Measurements from ENCODE around the gene SAYSD1.
"Not testable (repeated sequence)": the region's sequence is repeated elsewhere in the genome, so short reads cannot be mapped to it uniquely, and the experiment has no call there.

Gene SAYSD1

DNA sequence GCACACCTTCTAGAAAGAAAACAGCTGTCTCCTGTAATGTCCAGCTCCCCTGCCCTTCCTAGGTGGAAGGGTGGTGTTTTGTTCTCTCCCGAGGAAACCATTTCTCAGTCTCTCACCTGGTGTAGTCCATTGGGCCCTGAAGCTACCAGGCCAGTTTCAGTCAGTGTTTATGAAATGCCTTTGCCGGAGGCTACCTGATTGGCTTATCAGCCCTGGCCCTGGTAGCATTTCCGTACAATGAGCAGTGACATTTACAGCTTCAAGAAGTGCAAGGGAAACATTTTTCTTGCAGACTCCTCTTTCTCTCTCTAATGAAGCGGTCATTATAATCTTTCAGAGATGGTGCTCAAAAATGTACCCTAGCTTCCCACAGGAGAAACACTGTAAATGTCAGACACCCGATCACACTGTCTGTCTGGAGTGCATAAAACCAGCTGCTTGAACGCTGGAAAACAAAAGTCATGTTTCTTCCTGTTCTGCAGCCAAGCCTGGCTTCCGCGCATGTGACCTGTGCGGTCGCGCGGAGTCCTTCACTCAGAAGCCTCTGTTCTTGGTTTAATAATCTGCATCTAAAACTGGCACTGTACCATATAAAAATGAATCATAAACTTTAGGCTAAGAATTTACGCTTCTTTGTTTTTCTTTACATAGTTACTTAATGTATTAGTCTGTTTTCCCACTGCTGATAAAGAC lies 28.4 kb upstream of the SAYSD1 start:
- Histone ChIP-seq H3K79me2 (ENCODE audit: low read length) (no peaks in the 10 kb centered on the region), H3K9me3 (ENCODE audit: insufficient read depth, low read length) (no peaks in the 10 kb centered on the region), H3K9ac (ENCODE audit: low read length) (no peak overlapping the region), H2AFZ (ENCODE audit: low read depth, low read length) (no peak overlapping the region), H3K27me3 (ENCODE audit: low read depth, low read length) (peaks cover 71% of the 10 kb centered on the region), H4K20me1 (ENCODE audit: insufficient read depth, low read length) (no peaks in the 10 kb centered on the region), H3K4me3 (ENCODE audit: low read length) (no peak overlapping the region), H3K4me1 (ENCODE audit: low read length) (no peaks in the 10 kb centered on the region), H3K27ac (ENCODE audit: low read length) (no peak overlapping the region), H3K36me3 (replicated peaks; ENCODE audit: low read depth, low read length) (no peaks in the 10 kb centered on the region), H3K4me2 (ENCODE audit: low read length) (no peak overlapping the region)
- no peak for TF ChIP-seq EZH2phosphoT487 (IDR thresholded peaks at IDR 0.05; ENCODE audit: low read depth)
- TF ChIP-seq, protein P1, sequence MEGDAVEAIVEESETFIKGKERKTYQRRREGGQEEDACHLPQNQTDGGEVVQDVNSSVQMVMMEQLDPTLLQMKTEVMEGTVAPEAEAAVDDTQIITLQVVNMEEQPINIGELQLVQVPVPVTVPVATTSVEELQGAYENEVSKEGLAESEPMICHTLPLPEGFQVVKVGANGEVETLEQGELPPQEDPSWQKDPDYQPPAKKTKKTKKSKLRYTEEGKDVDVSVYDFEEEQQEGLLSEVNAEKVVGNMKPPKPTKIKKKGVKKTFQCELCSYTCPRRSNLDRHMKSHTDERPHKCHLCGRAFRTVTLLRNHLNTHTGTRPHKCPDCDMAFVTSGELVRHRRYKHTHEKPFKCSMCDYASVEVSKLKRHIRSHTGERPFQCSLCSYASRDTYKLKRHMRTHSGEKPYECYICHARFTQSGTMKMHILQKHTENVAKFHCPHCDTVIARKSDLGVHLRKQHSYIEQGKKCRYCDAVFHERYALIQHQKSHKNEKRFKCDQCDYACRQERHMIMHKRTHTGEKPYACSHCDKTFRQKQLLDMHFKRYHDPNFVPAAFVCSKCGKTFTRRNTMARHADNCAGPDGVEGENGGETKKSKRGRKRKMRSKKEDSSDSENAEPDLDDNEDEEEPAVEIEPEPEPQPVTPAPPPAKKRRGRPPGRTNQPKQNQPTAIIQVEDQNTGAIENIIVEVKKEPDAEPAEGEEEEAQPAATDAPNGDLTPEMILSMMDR (IDR thresholded peaks at IDR 0.05; ENCODE audit: low read depth, low read length), result no peak

DNA sequence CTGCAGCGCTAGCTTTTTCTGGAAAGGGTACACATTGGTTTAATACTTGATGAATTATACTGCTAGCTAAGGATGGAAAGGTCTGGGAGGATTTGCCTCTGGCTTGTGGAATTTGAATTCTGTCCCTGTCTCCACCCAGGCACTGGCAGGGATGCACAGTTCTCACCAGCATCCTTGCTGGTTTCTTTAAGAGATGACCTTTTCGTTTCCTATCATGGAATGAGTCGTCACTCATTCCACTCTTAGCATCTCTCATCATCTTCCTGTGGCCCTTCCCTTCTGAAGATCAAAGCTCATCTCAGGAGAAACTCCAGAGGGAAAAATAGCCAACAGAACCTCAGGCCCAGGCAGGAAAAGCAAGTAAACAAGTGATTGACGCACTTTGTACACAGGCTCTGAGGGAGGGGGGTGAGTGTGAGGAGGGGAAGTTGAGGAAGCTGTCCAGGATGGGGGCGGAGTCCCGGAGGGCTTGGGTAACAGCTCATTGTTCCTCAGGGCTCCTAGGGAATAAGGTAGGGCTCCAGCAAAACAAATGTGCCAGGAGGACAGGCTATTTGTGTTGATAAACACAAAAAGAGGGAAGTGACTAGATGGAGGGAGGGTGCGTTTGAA lies 25.7 kb upstream of the SAYSD1 start:
- Histone ChIP-seq H3K4me3 (ENCODE audit: low read length) (no peak overlapping the region), H3K27ac (ENCODE audit: low read length) (no peak overlapping the region), H3K27me3 (ENCODE audit: low read depth, low read length) (peaks cover 52% of the 10 kb centered on the region), H3K4me2 (ENCODE audit: low read length) (no peak overlapping the region), H4K20me1 (ENCODE audit: insufficient read depth, low read length) (no peaks in the 10 kb centered on the region), H3K4me1 (ENCODE audit: low read length) (no peaks in the 10 kb centered on the region), H3K9me3 (ENCODE audit: insufficient read depth, low read length) (no peaks in the 10 kb centered on the region), H3K9ac (ENCODE audit: low read length) (no peak overlapping the region), H3K79me2 (ENCODE audit: low read length) (no peaks in the 10 kb centered on the region), H2AFZ (ENCODE audit: low read depth, low read length) (no peak overlapping the region), H3K36me3 (replicated peaks; ENCODE audit: low read depth, low read length) (no peaks in the 10 kb centered on the region)
- TF ChIP-seq EZH2phosphoT487 (IDR thresholded peaks at IDR 0.05; ENCODE audit: low read depth), result no peak
- TF ChIP-seq, protein P1 (IDR thresholded peaks at IDR 0.05; ENCODE audit: low read depth, low read length), result no peak

DNA sequence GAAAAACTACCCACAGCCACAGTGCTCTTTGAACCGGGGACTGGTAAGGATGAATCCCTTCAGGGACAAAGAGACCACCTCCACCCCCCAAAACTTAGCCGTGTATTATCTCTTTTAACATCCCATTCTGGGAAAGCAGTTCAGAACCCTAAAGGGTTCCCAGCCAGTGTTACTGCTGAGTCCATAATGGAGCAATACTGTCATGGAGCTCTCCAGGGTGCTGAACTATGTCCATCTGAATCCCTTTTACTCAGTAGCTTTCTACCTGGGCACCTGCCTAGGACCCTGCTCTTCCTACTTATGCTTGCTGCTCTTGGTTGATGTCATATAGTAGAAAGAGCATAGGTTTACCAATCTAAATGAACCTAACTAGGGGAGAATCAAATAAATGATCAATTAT lies 22.3 kb upstream of the SAYSD1 start:
- no peak overlapping the region for H3K4me3 ChIP-seq (ENCODE audit: low read length)
- H3K36me3 ChIP-seq (replicated peaks; ENCODE audit: low read depth, low read length), result no peaks in the 10 kb centered on the region
- no peaks in the 10 kb centered on the region for H4K20me1 ChIP-seq (ENCODE audit: insufficient read depth, low read length)
- H3K4me1 ChIP-seq (ENCODE audit: low read length), result no peaks in the 10 kb centered on the region
- H3K27me3 ChIP-seq (ENCODE audit: low read depth, low read length), result peaks cover 29% of the 10 kb centered on the region; the same call in 1 of the 2 replicates
- no peak overlapping the region for H3K4me2 ChIP-seq (ENCODE audit: low read length)
- H3K9ac ChIP-seq (ENCODE audit: low read length), result no peak overlapping the region
- TF ChIP-seq, protein P1 (IDR thresholded peaks at IDR 0.05; ENCODE audit: low read depth, low read length), result no peak
- no peak for TF ChIP-seq EZH2phosphoT487 (IDR thresholded peaks at IDR 0.05; ENCODE audit: low read depth)
- H3K9me3 ChIP-seq (ENCODE audit: insufficient read depth, low read length), result no peaks in the 10 kb centered on the region
- H3K79me2 ChIP-seq (ENCODE audit: low read length), result no peaks in the 10 kb centered on the region
- no peak overlapping the region for H3K27ac ChIP-seq (ENCODE audit: low read length)
- H2AFZ ChIP-seq (ENCODE audit: low read depth, low read length), result no peak overlapping the region

DNA sequence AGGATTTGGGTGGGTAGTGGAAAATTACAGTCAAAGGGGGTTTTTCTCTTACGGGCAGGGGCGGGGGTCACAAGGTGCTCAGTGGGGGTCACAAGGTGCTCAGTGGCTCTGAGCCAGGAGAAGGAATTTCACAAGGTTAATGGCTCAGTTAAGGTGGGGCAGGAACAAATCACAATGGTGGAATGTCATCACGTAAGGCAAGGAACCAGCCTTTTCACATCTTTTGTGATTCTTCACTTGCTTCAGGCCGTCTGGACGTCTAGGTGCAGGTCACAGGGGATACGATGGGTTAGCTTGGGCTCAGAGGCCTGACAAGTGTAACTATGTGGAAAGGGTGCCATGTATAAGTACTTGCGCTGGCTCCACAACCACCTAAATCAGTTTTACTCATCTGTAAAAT lies 21.2 kb upstream of the SAYSD1 start:
- not testable (repeated sequence) for H3K36me3 ChIP-seq (replicated peaks; ENCODE audit: low read depth, low read length); H3K4me2 ChIP-seq (ENCODE audit: low read length); H3K9me3 ChIP-seq (ENCODE audit: insufficient read depth, low read length); H4K20me1 ChIP-seq (ENCODE audit: insufficient read depth, low read length); H3K4me3 ChIP-seq (ENCODE audit: low read length); H3K4me1 ChIP-seq (ENCODE audit: low read length); H2AFZ ChIP-seq (ENCODE audit: low read depth, low read length); H3K9ac ChIP-seq (ENCODE audit: low read length); H3K79me2 ChIP-seq (ENCODE audit: low read length); H3K27ac ChIP-seq (ENCODE audit: low read length)
- peaks cover 29% of the 10 kb centered on the region; the same call in 1 of the 2 replicates for H3K27me3 ChIP-seq (ENCODE audit: low read depth, low read length)

DNA sequence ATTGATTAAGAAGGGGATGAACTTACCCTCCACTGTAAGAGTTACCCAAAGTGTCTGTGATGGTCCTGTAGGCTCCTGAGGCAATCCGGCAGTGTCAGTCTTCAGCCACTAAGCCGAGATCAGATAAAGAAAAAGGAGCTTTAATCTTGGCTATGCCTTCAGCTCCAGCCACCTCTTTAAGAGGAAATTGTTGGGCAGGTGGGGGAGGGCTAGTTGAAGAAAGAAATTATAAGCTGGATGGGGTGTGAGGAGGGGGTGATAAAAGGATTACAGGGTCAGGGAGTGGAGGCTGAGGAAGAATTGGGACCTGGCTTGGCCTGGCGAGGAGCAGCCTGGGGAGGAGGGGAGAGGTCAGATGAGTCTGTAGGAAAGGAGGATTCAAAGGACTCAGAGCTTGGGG lies 19.8 kb upstream of the SAYSD1 start:
- H2AFZ ChIP-seq (ENCODE audit: low read depth, low read length); H3K36me3 ChIP-seq (replicated peaks; ENCODE audit: low read depth, low read length); H3K4me2 ChIP-seq (ENCODE audit: low read length); H3K9ac ChIP-seq (ENCODE audit: low read length); H3K4me1 ChIP-seq (ENCODE audit: low read length); H3K79me2 ChIP-seq (ENCODE audit: low read length); H3K4me3 ChIP-seq (ENCODE audit: low read length); H3K9me3 ChIP-seq (ENCODE audit: insufficient read depth, low read length); H4K20me1 ChIP-seq (ENCODE audit: insufficient read depth, low read length); H3K27ac ChIP-seq (ENCODE audit: low read length): not testable (repeated sequence)
- peaks cover 21% of the 10 kb centered on the region for H3K27me3 ChIP-seq (ENCODE audit: low read depth, low read length)
